HFFc6 (cell line): Measurements from ENCODE around the gene ADGRL4. TPM values are rescaled to one million over a fixed set of nuclear protein-coding genes. Genes with fewer than 3 reads are reported as not detected.

Experiments
- DNase-seq: peaks from one replicate; pipeline ENCODE4 v3.0.0-alpha.2; 2018
- H3K27ac Mint-ChIP-seq: 2 replicates; pipeline ENCODE4 v1.8.0; 2020; ENCODE audit warnings: mild to moderate bottlenecking, mixed read lengths
- H3K27me3 Mint-ChIP-seq: 2 replicates; pipeline ENCODE4 v1.8.0; 2021; ENCODE audit warnings: mild to moderate bottlenecking, moderate library complexity, mixed read lengths; ENCODE audit not compliant: insufficient read depth
- H3K36me3 Mint-ChIP-seq: 2 replicates; pipeline ENCODE4 v1.8.0; 2021; ENCODE audit warnings: low read depth, mixed read lengths
- H3K4me1 Mint-ChIP-seq: 2 replicates; pipeline ENCODE4 v1.8.0; 2020; ENCODE audit warnings: low read depth, mixed read lengths
- H3K4me3 Mint-ChIP-seq: 2 replicates; pipeline ENCODE4 v1.8.0; 2020; ENCODE audit warnings: mild to moderate bottlenecking, moderate library complexity, mixed read lengths
- H3K9me3 Mint-ChIP-seq: 2 replicates; pipeline ENCODE4 v1.8.0; 2020; ENCODE audit warnings: mild to moderate bottlenecking, mixed read lengths
- total RNA-seq, 6 experiments: library from RNA; stranded (reverse); fragmentation: NEBNext Ultra II Directional; extraction: Animal tissue kit (Norgen Biotek cat#: 25700); gene quantifications; 2 replicates in 1 of 6; 3 replicates in 5 of 6; pipeline ENCODE4 v1.2.3, GENCODE V29; 2021
- TF ChIP-seq, protein P1 (sequence below): fragments of 200-600 bp; sonication (generic); IDR thresholded peaks from 2 replicates; pipeline ENCODE4 v1.5.0; 2021; ENCODE audit warnings: antibody characterized with exemption, mild to moderate bottlenecking

ADGRL4 gene
- total RNA-seq, 6 experiments from 2014 or later, result 11.8 to 24.7 (median 16.1) TPM

DNA sequence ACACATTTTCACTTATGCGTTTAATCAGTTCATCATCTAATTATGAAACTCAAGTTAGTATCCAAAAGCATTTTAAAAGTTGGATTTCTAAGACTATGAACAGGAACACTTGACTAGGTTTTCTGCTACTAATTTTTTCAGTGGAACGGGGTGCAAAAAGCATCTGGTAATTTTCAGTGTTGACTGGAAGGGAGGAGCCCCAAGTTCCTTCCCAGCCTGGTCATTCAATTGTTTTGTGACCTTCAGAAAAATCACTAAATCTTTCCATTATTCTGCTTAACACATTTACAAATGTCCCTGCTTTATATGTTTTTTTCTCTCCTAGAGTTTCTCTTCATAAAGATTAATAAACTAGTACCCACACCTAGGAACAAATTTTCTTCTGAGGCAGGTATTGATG lies 6.0 kb upstream of the ADGRL4 start:
- H3K36me3 Mint-ChIP-seq, result no peaks in the 10 kb centered on the region
- H3K27ac Mint-ChIP-seq, result no peak overlapping the region
- DNase-seq, result no peak
- H3K27me3 Mint-ChIP-seq, result no peaks in the 10 kb centered on the region
- H3K9me3 Mint-ChIP-seq, result no peaks in the 10 kb centered on the region
- H3K4me3 Mint-ChIP-seq, result no peak overlapping the region
- TF ChIP-seq, protein P1, sequence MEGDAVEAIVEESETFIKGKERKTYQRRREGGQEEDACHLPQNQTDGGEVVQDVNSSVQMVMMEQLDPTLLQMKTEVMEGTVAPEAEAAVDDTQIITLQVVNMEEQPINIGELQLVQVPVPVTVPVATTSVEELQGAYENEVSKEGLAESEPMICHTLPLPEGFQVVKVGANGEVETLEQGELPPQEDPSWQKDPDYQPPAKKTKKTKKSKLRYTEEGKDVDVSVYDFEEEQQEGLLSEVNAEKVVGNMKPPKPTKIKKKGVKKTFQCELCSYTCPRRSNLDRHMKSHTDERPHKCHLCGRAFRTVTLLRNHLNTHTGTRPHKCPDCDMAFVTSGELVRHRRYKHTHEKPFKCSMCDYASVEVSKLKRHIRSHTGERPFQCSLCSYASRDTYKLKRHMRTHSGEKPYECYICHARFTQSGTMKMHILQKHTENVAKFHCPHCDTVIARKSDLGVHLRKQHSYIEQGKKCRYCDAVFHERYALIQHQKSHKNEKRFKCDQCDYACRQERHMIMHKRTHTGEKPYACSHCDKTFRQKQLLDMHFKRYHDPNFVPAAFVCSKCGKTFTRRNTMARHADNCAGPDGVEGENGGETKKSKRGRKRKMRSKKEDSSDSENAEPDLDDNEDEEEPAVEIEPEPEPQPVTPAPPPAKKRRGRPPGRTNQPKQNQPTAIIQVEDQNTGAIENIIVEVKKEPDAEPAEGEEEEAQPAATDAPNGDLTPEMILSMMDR, result no peak
- no peaks in the 10 kb centered on the region; the same call in 1 of the 2 replicates for H3K4me1 Mint-ChIP-seq

DNA sequence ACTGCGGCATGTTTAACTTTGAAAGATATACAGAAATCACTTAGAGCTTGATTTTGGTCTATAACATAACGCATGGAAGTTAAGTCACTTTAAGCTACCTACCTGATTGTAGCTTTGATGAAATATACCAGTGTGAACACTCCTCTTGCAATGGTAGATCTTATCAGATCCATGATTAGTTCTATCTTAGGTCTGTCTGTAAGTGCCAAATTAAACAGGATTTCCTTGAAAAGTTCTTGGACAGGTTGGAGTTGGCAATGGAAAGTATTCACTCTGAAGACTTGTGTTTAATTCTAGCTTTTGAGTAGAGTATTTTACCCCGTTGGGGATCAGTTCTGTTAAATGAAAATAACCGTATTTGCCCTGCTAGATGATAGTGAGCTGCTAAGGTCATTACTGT lies 4.1 kb upstream of the ADGRL4 start:
- TF ChIP-seq, protein P1, result no peak

DNA sequence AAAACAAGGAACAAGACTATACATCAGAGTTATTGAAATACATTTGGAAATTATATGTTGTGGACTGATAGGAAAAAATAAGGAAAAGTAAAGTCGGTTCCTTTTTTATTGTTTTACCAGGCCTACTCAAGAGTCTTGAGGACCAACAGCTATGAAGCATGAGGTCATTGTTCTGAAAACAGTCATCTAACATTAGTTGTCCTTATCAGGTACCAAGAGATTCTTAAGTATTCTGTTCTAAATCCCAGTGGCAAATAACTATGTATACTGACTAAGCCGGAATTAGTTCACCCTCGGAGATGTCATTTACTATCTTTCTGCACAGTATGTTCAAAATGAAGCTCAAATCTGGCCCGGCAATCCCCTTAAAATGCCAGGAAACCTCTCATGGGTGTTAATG lies 585 bp downstream of the ADGRL4 start:
- Mint-ChIP-seq H3K27ac (peak overlapping the region; percentile 92), H3K4me3 (peak overlapping the region; percentile 86), H3K4me1 (peaks cover 24% of the 10 kb centered on the region), H3K27me3 (no peaks in the 10 kb centered on the region; the same call in 1 of the 2 replicates), H3K9me3 (no peaks in the 10 kb centered on the region), H3K36me3 (no peaks in the 10 kb centered on the region)
- TF ChIP-seq, protein P1, result no peak
- peak; percentile 6 for DNase-seq

More for the DNA sequence above, 4.1 kb upstream of the ADGRL4 start:
- no peak overlapping the region for H3K4me3 Mint-ChIP-seq
- no peaks in the 10 kb centered on the region for H3K36me3 Mint-ChIP-seq
- peaks cover 19% of the 10 kb centered on the region for H3K4me1 Mint-ChIP-seq
- H3K27me3 Mint-ChIP-seq, result no peaks in the 10 kb centered on the region; the same call in 1 of the 2 replicates
- DNase-seq, result no peak
- no peak overlapping the region for H3K27ac Mint-ChIP-seq
- H3K9me3 Mint-ChIP-seq, result no peaks in the 10 kb centered on the region

DNA sequence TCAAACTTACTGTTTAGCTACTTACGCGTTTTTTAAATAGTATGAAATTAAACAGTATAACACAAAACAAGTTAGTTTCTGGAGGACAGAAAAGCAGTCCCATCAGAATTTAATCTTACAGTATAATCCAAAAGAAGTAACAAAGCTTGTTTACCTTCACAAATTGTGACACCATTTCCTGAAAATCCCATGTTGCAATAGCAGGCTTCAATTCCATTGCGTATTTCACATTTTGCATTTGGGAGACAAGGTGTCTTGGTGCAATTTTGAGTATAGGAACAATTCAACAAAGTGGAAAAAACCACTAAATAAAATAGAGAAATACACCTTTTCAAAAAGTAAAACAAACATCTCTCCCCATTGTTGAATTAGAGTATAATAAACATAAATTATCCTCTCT lies 1.6 kb downstream of the ADGRL4 start:
- H3K4me1 Mint-ChIP-seq, result peaks cover 24% of the 10 kb centered on the region
- H3K9me3 Mint-ChIP-seq, result no peaks in the 10 kb centered on the region
- no peaks in the 10 kb centered on the region for H3K36me3 Mint-ChIP-seq
- TF ChIP-seq, protein P1, result no peak
- DNase-seq, result no peak
- H3K27me3 Mint-ChIP-seq, result no peaks in the 10 kb centered on the region; the same call in 1 of the 2 replicates
- H3K27ac Mint-ChIP-seq, result no peak overlapping the region
- H3K4me3 Mint-ChIP-seq, result peak overlapping the region; percentile 86; the same call in 1 of the 2 replicates

DNA sequence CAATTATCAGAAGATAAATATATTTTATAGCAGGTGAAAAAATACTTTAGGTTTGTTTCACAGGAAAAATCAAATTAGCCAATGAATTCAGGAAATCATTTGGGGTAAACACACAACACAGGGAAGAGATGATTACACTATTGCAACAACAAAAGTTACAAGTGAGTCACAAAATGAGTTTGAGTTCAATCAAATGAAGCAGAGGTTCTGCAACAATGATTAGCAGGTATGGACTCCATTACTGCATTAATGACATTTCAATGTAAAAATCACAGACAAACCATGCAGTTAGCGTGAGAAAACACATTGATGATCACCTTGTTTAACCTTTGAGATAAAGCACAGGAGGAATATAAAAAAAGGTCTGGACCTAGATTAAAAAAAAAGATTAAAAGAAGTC lies 9.7 kb downstream of the ADGRL4 start:
- no peaks in the 10 kb centered on the region for H3K4me1 Mint-ChIP-seq
- no peaks in the 10 kb centered on the region for H3K27me3 Mint-ChIP-seq
- no peak overlapping the region for H3K27ac Mint-ChIP-seq
- DNase-seq, result no peak
- H3K9me3 Mint-ChIP-seq, result no peaks in the 10 kb centered on the region
- TF ChIP-seq, protein P1, result no peak
- H3K4me3 Mint-ChIP-seq, result no peak overlapping the region
- H3K36me3 Mint-ChIP-seq, result no peaks in the 10 kb centered on the region

DNA sequence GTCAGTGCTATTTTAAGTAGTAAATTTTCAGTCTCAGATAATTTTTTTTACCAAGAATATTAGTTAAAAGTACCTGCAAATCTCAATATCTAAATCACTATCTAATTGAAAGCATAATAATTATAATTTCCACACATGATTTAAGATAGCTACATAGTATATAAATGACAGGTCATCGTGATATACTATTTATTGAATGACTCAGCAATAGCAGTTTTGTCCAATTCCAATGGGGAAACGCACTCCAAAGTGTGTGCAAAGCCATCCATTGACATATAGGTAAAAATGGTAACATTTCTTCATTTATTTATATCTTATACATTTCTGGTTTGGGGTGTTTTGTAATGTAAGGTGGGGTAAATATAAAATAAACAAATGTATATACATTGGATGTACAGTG lies 19.5 kb downstream of the ADGRL4 start:
- no peaks in the 10 kb centered on the region for H3K9me3 Mint-ChIP-seq
- TF ChIP-seq, protein P1, result no peak
- H3K27me3 Mint-ChIP-seq, result no peaks in the 10 kb centered on the region
- DNase-seq, result no peak
- H3K4me3 Mint-ChIP-seq, result no peak overlapping the region
- H3K27ac Mint-ChIP-seq, result no peak overlapping the region
- H3K4me1 Mint-ChIP-seq, result no peaks in the 10 kb centered on the region
- peaks cover 5% of the 10 kb centered on the region for H3K36me3 Mint-ChIP-seq
